Smooth muscle cell of the coronary artery (primary cell): Measurements from ENCODE around the gene CD3D. TPM values are rescaled to one million over a fixed set of nuclear protein-coding genes. Genes with fewer than 3 reads are reported as not detected.

Experiments
- total RNA-seq: library from RNA; depleted of rRNA; stranded (reverse); fragments of >200 nt; gene quantifications from 2 replicates; pipeline ENCODE4 v1.2.3, GENCODE V29; 2014; ENCODE audit warnings: low replicate concordance

Gene CD3D
- total RNA-seq: not detected in 2 replicates

DNA sequence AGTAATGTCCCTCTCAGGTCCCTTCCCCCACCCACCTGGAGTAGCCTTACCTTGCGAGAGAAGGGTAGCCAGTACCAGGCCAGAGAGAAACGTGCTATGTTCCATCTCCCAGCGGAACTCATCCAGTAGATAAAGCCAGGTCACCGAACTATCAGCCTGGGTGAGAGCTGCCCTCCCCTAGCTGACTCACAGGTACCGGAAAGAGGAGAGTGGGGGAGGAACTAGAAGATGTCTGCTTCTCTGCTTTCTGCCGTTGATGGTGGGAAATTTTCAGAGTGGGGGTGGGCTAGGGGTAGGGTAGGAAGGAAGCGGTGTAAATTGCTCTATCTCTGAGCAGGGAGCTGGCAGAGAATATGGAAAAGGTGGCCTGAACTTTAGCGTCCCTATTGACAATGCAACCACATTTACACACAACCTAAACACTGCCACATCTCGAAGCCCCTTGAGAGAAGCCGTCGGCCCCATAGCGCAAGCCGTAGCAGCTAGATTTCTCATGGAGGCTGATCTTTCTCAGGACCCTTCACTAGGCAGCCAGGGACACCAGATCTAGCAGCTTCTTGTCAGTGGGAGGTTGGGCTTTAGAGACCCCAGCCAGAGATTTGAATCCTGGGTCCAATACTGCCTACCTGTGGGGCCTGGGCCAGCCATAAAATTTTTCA lies at the start of gene CD3D:
Gene CD3D, minus strand, starts transcription at position 203 of the 659 bp plus-strand sequence. Its CDS starts 98 bp downstream, at position 105.

GRCh38 chr11:118359295-118359958 lies 16.9 kb upstream of the CD3D start, which contains the start of gene UBE4A:
UBE4A (plus strand) TSS chr11:118359600; CDS start chr11:118365081, 5,481 bp downstream.

DNA sequence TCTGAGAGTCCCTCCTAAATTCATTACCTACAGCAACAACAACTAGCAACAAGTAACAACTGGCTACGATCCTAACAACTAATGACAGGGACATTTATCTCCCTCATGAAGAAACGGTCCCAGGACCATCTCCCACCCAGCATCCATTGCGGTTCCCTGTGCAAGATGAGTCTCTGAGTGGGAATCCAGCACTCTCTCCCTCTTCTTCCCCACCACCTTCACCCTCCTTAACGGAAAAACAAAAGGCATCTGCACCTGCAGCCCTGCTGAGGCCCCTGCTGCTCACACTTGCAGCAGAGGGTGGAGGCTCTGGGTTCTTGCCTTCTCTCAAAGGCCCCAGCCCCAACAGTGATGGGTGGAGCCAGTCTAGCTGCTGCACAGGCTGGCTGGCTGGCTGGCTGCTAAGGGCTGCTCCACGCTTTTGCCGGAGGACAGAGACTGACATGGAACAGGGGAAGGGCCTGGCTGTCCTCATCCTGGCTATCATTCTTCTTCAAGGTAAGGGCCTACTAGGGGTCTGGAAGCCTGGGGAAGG lies 1.5 kb upstream of the CD3D start, which contains the start of gene CD3G:
Gene CD3G, plus strand, starts transcription at position 364 of the 535 bp plus-strand sequence. Its CDS starts 80 bp downstream, at position 444.

DNA sequence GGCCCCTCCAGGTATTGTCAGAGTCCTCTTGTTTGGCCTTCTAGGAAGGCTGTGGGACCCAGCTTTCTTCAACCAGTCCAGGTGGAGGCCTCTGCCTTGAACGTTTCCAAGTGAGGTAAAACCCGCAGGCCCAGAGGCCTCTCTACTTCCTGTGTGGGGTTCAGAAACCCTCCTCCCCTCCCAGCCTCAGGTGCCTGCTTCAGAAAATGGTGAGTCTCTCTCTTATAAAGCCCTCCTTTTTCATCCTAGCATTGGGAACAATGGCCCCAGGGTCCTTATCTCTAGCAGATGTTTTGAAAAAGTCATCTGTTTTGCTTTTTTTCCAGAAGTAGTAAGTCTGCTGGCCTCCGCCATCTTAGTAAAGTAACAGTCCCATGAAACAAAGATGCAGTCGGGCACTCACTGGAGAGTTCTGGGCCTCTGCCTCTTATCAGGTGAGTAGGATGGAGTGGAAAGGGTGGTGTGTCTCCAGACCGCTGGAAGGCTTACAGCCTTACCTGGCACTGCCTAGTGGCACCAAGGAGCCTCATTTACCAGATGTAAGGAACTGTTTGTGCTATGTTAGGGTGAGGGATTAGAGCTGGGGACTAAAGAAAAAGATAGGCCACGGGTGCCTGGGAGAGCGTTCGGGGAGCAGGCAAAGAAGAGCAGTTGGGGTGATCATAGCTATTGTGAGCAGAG lies 37.8 kb downstream of the CD3D start, which contains the start of gene CD3E:
Gene CD3E, plus strand, starts transcription at position 163 of the 681 bp plus-strand sequence. Its CDS starts 223 bp downstream, at position 386.

Other genes with a start within 250 kb of the CD3D start
- not detected in 2 replicates for gene SCN4B, start 189.9 kb downstream of the CD3D start, total RNA-seq
- not detected in 2 replicates for gene SCN2B, start 166.1 kb downstream of the CD3D start, total RNA-seq
- not detected in 2 replicates for gene JAML, start 117.7 kb downstream of the CD3D start, total RNA-seq
- 0.12 and 1.1 TPM in 2 replicates for gene MPZL3, start 90.3 kb downstream of the CD3D start, total RNA-seq
- 0.08 and 0.94 TPM in 2 replicates for gene MPZL2, start 78.4 kb downstream of the CD3D start, total RNA-seq
- gene CD3E, start 38.0 kb downstream of the CD3D start, total RNA-seq: not detected in 2 replicates
- not detected in 2 replicates for gene CD3G, start 1.6 kb upstream of the CD3D start, total RNA-seq
- gene UBE4A, start 16.9 kb upstream of the CD3D start, total RNA-seq: 13.3 and 26.5 TPM in 2 replicates
- gene ATP5MG, start 58.9 kb upstream of the CD3D start, total RNA-seq: 126 and 165 TPM in 2 replicates
- gene KMT2A, start 93.8 kb upstream of the CD3D start, total RNA-seq: 12.3 and 14.9 TPM in 2 replicates
- gene TTC36, start 184.8 kb upstream of the CD3D start, total RNA-seq: 0.83 TPM in 1 of 2 replicates, not detected in the other
- gene TMEM25, start 188.5 kb upstream of the CD3D start, total RNA-seq: 6.7 and 15.2 TPM in 2 replicates
- gene IFT46, start 223.2 kb upstream of the CD3D start, total RNA-seq: 21.2 and 21.6 TPM in 2 replicates
- gene ARCN1, start 229.7 kb upstream of the CD3D start, total RNA-seq: 135 and 146 TPM in 2 replicates